Hippocampal formation (tissue), 2 donors: ENCODE results near the gene LACC1.

Experiments used
- DNase-seq, 2 donors: peaks; one replicate each; lab custom pipeline; 2025; lab: John Stamatoyannopoulos, UW

LACC1 gene

DNA sequence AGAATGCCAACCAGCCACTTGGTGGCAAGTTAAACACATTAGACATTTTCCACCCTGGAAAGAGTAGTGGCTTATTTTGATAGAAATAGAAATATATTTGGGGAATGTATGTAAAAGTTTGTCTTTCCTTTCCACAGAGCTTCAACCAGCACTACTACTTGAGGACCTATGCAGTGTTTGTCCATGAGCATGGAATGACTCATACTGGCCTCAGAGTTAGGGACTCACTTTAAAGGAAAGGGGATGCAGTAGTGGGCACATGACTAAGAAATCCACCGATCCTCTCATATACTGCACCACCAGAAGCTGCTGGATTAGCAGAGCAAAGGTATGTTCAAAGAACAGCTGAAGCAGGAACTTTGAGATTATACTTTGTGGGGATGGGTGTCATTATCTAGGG is 62.6 kb downstream of the LACC1 start:
- DNase-seq, result no peak
